MM.1S (cell line): ENCODE measurements around the gene PIEZO2.

ENCODE experiments used
- DNase-seq: peaks from one replicate; pipeline ENCODE4 v3.0.0-alpha.2; 2015
- H2AFZ ChIP-seq: fragments of 300-600 bp; sonication (generic); 2 replicates; pipeline ENCODE4 v1.6.0; 2016; ENCODE audit warnings: antibody characterized with exemption, low read length
- H3F3A ChIP-seq: fragments of 300-600 bp; sonication (generic); 2 replicates; pipeline ENCODE4 v1.6.1; 2016; ENCODE audit warnings: mild to moderate bottlenecking, antibody characterized with exemption, low read length, moderate library complexity, mixed read lengths; ENCODE audit not compliant: insufficient read depth
- H3K27ac ChIP-seq: fragments of 300-600 bp; sonication (generic); 2 replicates; pipeline ENCODE4 v1.5.1; 2016; ENCODE audit warnings: mild to moderate bottlenecking, low read length
- H3K27me3 ChIP-seq: fragments of 300-600 bp; sonication (generic); replicated peaks from 2 replicates; pipeline ENCODE4 v1.6.0; 2016; ENCODE audit warnings: low read length; ENCODE audit not compliant: insufficient read depth
- H3K36me3 ChIP-seq: fragments of 300-600 bp; sonication (generic); replicated peaks from 2 replicates; pipeline ENCODE4 v1.6.1; 2016; ENCODE audit warnings: mild to moderate bottlenecking, low read length, mixed read lengths; ENCODE audit not compliant: insufficient read depth
- H3K4me1 ChIP-seq: fragments of 300-600 bp; sonication (generic); 2 replicates; pipeline ENCODE4 v1.6.1; 2016; ENCODE audit warnings: low read length, mixed read lengths
- H3K4me2 ChIP-seq: fragments of 300-600 bp; sonication (generic); 2 replicates; pipeline ENCODE4 v1.6.0; 2016; ENCODE audit warnings: low read depth, low read length
- H3K4me3 ChIP-seq: fragments of 300-600 bp; sonication (generic); 2 replicates; pipeline ENCODE4 v1.5.1; 2016; ENCODE audit warnings: low read length, mixed read lengths
- H3K79me2 ChIP-seq: fragments of 300-600 bp; sonication (generic); 2 replicates; pipeline ENCODE4 v1.6.1; 2016; ENCODE audit warnings: mixed run types, low read length, mixed read lengths
- H3K9ac ChIP-seq: fragments of 300-600 bp; sonication (generic); 2 replicates; pipeline ENCODE4 v1.6.1; 2016; ENCODE audit warnings: low read length, mixed read lengths
- H3K9me2 ChIP-seq: fragments of 300-600 bp; sonication (generic); replicated peaks from 2 replicates; pipeline ENCODE4 v1.6.1; 2016; ENCODE audit warnings: mild to moderate bottlenecking, low read length, mixed read lengths; ENCODE audit not compliant: insufficient read depth
- H3K9me3 ChIP-seq: fragments of 300-600 bp; sonication (generic); replicated peaks from 2 replicates; pipeline ENCODE4 v1.6.1; 2016; ENCODE audit warnings: mild to moderate bottlenecking, low read length, mixed read lengths; ENCODE audit not compliant: insufficient read depth
- H4K20me1 ChIP-seq: fragments of 300-600 bp; sonication (generic); 2 replicates; pipeline ENCODE4 v1.6.1; 2016; ENCODE audit warnings: mild to moderate bottlenecking, low read length, moderate library complexity, mixed read lengths; ENCODE audit not compliant: insufficient read depth
- EZH2 ChIP-seq: fragments of 300-600 bp; sonication (generic); optimal IDR thresholded peaks from 2 replicates; pipeline ENCODE3; 2017; ENCODE audit warnings: low read depth, mild to moderate bottlenecking, antibody characterized with exemption, low read length, mixed read lengths
- EZH2phosphoT487 ChIP-seq: fragments of 300-600 bp; sonication (generic); IDR thresholded peaks from 2 replicates; pipeline ENCODE4 v1.6.1; 2018; ENCODE audit warnings: antibody characterized with exemption, low read length
- TF ChIP-seq, protein P1 (sequence below): fragments of 300-600 bp; sonication (generic); IDR thresholded peaks from 2 replicates; pipeline ENCODE4 v1.5.1; 2016; ENCODE audit warnings: antibody characterized with exemption, low read length, mixed read lengths

The PIEZO2 gene

DNA sequence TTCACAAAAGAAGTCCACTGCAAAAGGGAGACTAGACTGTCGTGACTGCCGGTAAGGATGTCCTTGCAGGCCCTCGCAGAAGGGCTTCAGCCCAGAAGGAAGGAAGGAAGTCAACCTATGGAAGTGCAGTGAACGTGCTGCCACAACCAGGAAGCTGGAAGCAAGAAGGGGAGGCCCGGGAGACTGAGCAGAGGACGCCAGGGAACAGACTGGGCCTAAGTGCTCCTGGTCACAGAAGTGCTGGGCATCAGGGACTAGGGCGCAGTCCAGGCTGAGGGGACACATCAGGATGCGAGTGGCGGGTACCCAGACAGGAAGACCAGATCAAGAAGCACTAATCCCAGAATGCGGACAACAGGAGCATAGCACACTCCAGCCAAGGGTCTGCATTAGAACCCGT is 78.8 kb downstream of the PIEZO2 start:
- Histone ChIP-seq H3F3A (no peaks in the 10 kb centered on the region), H3K9me2 (no peaks in the 10 kb centered on the region), H2AFZ (no peak overlapping the region), H4K20me1 (no peaks in the 10 kb centered on the region), H3K4me2 (no peak overlapping the region), H3K9ac (no peak overlapping the region), H3K79me2 (no peaks in the 10 kb centered on the region), H3K4me3 (no peak overlapping the region), H3K27ac (no peak overlapping the region), H3K27me3 (no peaks in the 10 kb centered on the region), H3K36me3 (no peaks in the 10 kb centered on the region), H3K9me3 (no peaks in the 10 kb centered on the region), H3K4me1 (no peaks in the 10 kb centered on the region)
- TF ChIP-seq EZH2phosphoT487 (no peak), EZH2 (no peak)
- TF ChIP-seq, protein P1, sequence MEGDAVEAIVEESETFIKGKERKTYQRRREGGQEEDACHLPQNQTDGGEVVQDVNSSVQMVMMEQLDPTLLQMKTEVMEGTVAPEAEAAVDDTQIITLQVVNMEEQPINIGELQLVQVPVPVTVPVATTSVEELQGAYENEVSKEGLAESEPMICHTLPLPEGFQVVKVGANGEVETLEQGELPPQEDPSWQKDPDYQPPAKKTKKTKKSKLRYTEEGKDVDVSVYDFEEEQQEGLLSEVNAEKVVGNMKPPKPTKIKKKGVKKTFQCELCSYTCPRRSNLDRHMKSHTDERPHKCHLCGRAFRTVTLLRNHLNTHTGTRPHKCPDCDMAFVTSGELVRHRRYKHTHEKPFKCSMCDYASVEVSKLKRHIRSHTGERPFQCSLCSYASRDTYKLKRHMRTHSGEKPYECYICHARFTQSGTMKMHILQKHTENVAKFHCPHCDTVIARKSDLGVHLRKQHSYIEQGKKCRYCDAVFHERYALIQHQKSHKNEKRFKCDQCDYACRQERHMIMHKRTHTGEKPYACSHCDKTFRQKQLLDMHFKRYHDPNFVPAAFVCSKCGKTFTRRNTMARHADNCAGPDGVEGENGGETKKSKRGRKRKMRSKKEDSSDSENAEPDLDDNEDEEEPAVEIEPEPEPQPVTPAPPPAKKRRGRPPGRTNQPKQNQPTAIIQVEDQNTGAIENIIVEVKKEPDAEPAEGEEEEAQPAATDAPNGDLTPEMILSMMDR, result no peak
- no peak for DNase-seq

DNA sequence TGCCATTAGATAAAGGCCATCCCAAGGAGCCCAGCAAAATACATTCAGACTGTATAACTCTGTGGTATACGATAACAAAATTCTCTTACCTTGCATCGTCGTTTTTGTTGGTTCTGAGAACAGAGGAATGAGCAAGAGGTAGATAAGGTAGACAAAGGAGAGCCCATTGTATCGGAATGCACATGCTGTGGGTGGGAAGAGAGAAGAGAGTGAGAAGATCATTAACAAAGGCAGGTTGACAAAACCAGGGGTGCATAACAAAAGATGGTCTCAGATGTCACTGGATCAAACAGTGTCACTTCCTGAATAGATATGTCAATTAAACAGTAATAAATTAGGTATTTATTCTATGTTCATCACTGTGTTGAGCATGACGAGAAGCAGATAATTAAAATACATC is 83.3 kb downstream of the PIEZO2 start:
- Histone ChIP-seq H3K27ac (no peak overlapping the region), H3K9me3 (no peaks in the 10 kb centered on the region), H3K27me3 (no peaks in the 10 kb centered on the region), H3K36me3 (no peaks in the 10 kb centered on the region), H2AFZ (no peak overlapping the region), H4K20me1 (no peaks in the 10 kb centered on the region), H3K9me2 (no peaks in the 10 kb centered on the region), H3K4me3 (no peak overlapping the region), H3K9ac (no peak overlapping the region), H3K4me1 (no peaks in the 10 kb centered on the region), H3K4me2 (no peak overlapping the region), H3K79me2 (no peaks in the 10 kb centered on the region), H3F3A (no peaks in the 10 kb centered on the region)
- TF ChIP-seq EZH2phosphoT487 (no peak), EZH2 (no peak)
- TF ChIP-seq, protein P1, result no peak
- DNase-seq, result no peak

DNA sequence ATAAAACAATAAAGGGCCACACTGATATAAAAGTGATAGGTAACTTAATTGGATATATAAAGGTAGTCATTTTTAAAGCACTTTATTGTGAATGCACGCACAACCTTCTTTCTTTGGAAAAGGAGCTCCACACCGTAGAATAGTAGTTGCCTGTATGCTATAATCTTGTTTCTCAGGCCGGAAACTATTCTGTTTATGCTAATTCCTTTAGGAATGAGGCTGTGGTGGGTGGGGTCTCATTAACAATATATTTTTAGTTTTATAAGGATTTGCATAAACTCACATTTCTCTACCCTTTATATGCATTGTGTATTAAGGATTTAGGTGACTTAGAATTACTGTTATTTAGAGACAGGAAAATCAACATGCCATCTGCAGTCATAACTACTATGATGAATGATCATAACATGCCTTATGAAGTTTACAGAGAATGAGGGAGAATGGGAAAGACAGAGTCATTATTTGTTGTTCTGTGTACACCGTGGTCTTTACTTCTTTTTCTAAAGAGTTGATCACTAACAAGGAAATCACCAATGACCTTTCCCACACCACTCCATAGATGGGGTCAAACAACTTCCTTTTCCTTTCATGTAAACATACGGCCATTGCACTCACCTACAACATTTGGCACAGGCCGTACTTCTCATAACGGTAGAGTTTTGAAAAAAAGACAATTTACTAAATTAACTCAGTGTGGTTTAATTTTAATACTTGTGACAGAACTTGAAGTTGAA is 84.5 kb downstream of the PIEZO2 start:
- no peaks in the 10 kb centered on the region for H3K27me3 ChIP-seq
- DNase-seq, result no peak
- H3K36me3 ChIP-seq, result no peaks in the 10 kb centered on the region
- TF ChIP-seq, protein P1, result no peak
- TF ChIP-seq EZH2, result no peak
- no peak for TF ChIP-seq EZH2phosphoT487
- H2AFZ ChIP-seq, result no peak overlapping the region
- no peaks in the 10 kb centered on the region for H3K9me3 ChIP-seq
- H3F3A ChIP-seq, result no peaks in the 10 kb centered on the region
- no peaks in the 10 kb centered on the region for H3K79me2 ChIP-seq
- H3K4me1 ChIP-seq, result no peaks in the 10 kb centered on the region
- H3K9me2 ChIP-seq, result no peaks in the 10 kb centered on the region
- H3K4me3 ChIP-seq, result no peak overlapping the region
- H4K20me1 ChIP-seq, result no peaks in the 10 kb centered on the region
- H3K27ac ChIP-seq, result no peak overlapping the region
- no peak overlapping the region for H3K9ac ChIP-seq
- no peak overlapping the region for H3K4me2 ChIP-seq
